Right hindlimb (tissue), 1 donor: ENCODE data around the gene NOB1.
"Not testable (repeated sequence)": the region's sequence is repeated elsewhere in the genome, so short reads cannot be mapped to it uniquely, and the experiment has no call there.

Source experiments
- DNase-seq: peaks from one replicate; pipeline ENCODE4 v3.0.0-alpha.2; 2018

Gene NOB1

GRCh38 chr16:69754469-69755310 is at the start of gene NOB1:
NOB1 (minus strand) TSS chr16:69754926; CDS start chr16:69754910, 16 bp downstream.
- peak; percentile 97 for DNase-seq

- no peak for DNase-seq
Measured at GRCh38 chr16:69804297-69804696, 49.6 kb upstream of the NOB1 start.

- DNase-seq: peak; percentile 50
Measured at GRCh38 chr16:69799611-69800031, 44.9 kb upstream of the NOB1 start.

GRCh38 chr16:69798466-69798865 is 43.7 kb upstream of the NOB1 start:
- DNase-seq: peak; percentile 35

- peak; percentile 51 for DNase-seq
Measured at GRCh38 chr16:69796285-69797118, 41.8 kb upstream of the NOB1 start.

GRCh38 chr16:69794486-69794885 is 39.8 kb upstream of the NOB1 start:
- no peak for DNase-seq

GRCh38 chr16:69793526-69793925 is 38.8 kb upstream of the NOB1 start:
- no peak for DNase-seq

- not testable (repeated sequence) for DNase-seq
Measured at GRCh38 chr16:69791391-69791847, 36.7 kb upstream of the NOB1 start.

GRCh38 chr16:69787883-69788282 is 33.2 kb upstream of the NOB1 start:
- no peak for DNase-seq

GRCh38 chr16:69784586-69784985 is 29.9 kb upstream of the NOB1 start:
- no peak for DNase-seq

- no peak for DNase-seq
Measured at GRCh38 chr16:69781118-69781517, 26.4 kb upstream of the NOB1 start.

- no peak for DNase-seq
Measured at GRCh38 chr16:69779724-69780123, 25.0 kb upstream of the NOB1 start.

GRCh38 chr16:69775563-69775962 is 20.8 kb upstream of the NOB1 start:
- DNase-seq: no peak

- DNase-seq: no peak
Measured at GRCh38 chr16:69773260-69773947, 18.7 kb upstream of the NOB1 start.

- no peak for DNase-seq
Measured at GRCh38 chr16:69771651-69771967, 16.9 kb upstream of the NOB1 start.

- no peak for DNase-seq
Measured at GRCh38 chr16:69769404-69769803, 14.7 kb upstream of the NOB1 start.

- DNase-seq: peak; percentile 53
Measured at GRCh38 chr16:69768666-69769065, 13.9 kb upstream of the NOB1 start.

GRCh38 chr16:69767459-69768229 is 12.9 kb upstream of the NOB1 start:
- no peak for DNase-seq

- no peak for DNase-seq
Measured at GRCh38 chr16:69763599-69763942, 8.8 kb upstream of the NOB1 start.

GRCh38 chr16:69762814-69763598 is 8.3 kb upstream of the NOB1 start:
- no peak for DNase-seq

- peak; percentile 88 for DNase-seq
Measured at GRCh38 chr16:69761983-69762813, 7.5 kb upstream of the NOB1 start, which contains the start of gene WWP2. WWP2 (plus strand) TSS chr16:69762332; CDS start chr16:69787011, 24,679 bp downstream.
